Mesenchymal stem cell (in vitro differentiated cells and primary cell): ENCODE data around the gene TSC22D1.
A peak's percentile ranks its signal among the peaks of the same experiment; 100 is the strongest.

Experiments used
- DNase-seq: peaks from one replicate; pipeline ENCODE4 v3.0.0-alpha.2; 2013
- H2AFZ ChIP-seq: one replicate; pipeline ENCODE4 v1.6.1; 2013; ENCODE audit warnings: low read depth, mild to moderate bottlenecking, control low read depth, inconsistent platforms, low read length, moderate library complexity
- H2AK5ac ChIP-seq: 2 replicates; pipeline ENCODE4 v1.6.1; 2013; ENCODE audit warnings: low read length, moderate library complexity, mild to moderate bottlenecking, inconsistent platforms; ENCODE audit not compliant: severe bottlenecking
- H2BK120ac ChIP-seq: one replicate; pipeline ENCODE4 v1.6.1; 2013; ENCODE audit warnings: low read depth, mild to moderate bottlenecking, inconsistent platforms, low read length, moderate library complexity
- H2BK12ac ChIP-seq, 2 experiments: one replicate each; pipeline ENCODE4 v1.6.1; 2013; ENCODE audit warnings: inconsistent platforms in 2 of 2, low read length in 2 of 2, mild to moderate bottlenecking in 2 of 2, moderate library complexity in 2 of 2, control low read depth in 1 of 2
- H2BK15ac ChIP-seq: one replicate; pipeline ENCODE4 v1.6.1; 2013; ENCODE audit warnings: mild to moderate bottlenecking, low read depth, inconsistent platforms; ENCODE audit not compliant: poor library complexity, severe bottlenecking
- H2BK5ac ChIP-seq: 2 replicates; pipeline ENCODE4 v1.6.1; 2013; ENCODE audit warnings: low read depth, mild to moderate bottlenecking, low read length, control low read depth, inconsistent platforms; ENCODE audit not compliant: poor library complexity, severe bottlenecking
- H3K14ac ChIP-seq, 2 experiments: one replicate each; pipeline ENCODE4 v1.6.1; 2013; ENCODE audit warnings: inconsistent platforms in 2 of 2, low read length in 2 of 2, control low read depth in 1 of 2, mild to moderate bottlenecking in 1 of 2, moderate library complexity in 1 of 2
- H3K18ac ChIP-seq, 2 experiments: one replicate each; pipeline ENCODE4 v1.6.1; 2013; ENCODE audit warnings: inconsistent platforms in 2 of 2, low read length in 2 of 2, control low read depth in 1 of 2, low read depth in 1 of 2, mild to moderate bottlenecking in 1 of 2
- H3K23ac ChIP-seq, 2 experiments: one replicate each; pipeline ENCODE4 v1.6.1; 2013; ENCODE audit warnings: inconsistent platforms in 2 of 2, low read length in 2 of 2, mild to moderate bottlenecking in 2 of 2, moderate library complexity in 2 of 2, control low read depth in 1 of 2
- H3K27ac ChIP-seq: 2 replicates; pipeline ENCODE4 v1.5.1; 2013; ENCODE audit warnings: mild to moderate bottlenecking, moderate library complexity, low read length, control low read depth, inconsistent platforms; ENCODE audit not compliant: poor library complexity, severe bottlenecking
- H3K27me3 ChIP-seq, 2 experiments: 2 replicates each; pipeline versions ENCODE4 v1.6.1 to v1.7.0; 2013; ENCODE audit warnings: low read length in 2 of 2, mild to moderate bottlenecking in 2 of 2, moderate library complexity in 2 of 2, control low read depth in 1 of 2, inconsistent platforms in 1 of 2; ENCODE audit not compliant: control insufficient read depth in 1 of 2, insufficient read depth in 1 of 2
- H3K36me3 ChIP-seq, 2 experiments: 2 replicates each; pipeline versions ENCODE4 v1.6.1 to v1.7.0; 2013; ENCODE audit warnings: low read length in 2 of 2, control low read depth in 1 of 2, inconsistent platforms in 1 of 2, low read depth in 1 of 2, mild to moderate bottlenecking in 1 of 2; ENCODE audit not compliant: insufficient read depth in 2 of 2, control insufficient read depth in 1 of 2
- H3K4ac ChIP-seq, 2 experiments: one replicate each; pipeline ENCODE4 v1.6.1; 2013; ENCODE audit warnings: inconsistent platforms in 2 of 2, low read length in 2 of 2, mild to moderate bottlenecking in 2 of 2, moderate library complexity in 2 of 2, control low read depth in 1 of 2, low read depth in 1 of 2
- H3K4me1 ChIP-seq: 2 replicates; pipeline ENCODE4 v1.6.1; 2013; ENCODE audit warnings: low read depth, low read length, control low read depth; ENCODE audit not compliant: control insufficient read depth, insufficient read depth
- H3K4me2 ChIP-seq: 2 replicates; pipeline ENCODE4 v1.6.1; 2013; ENCODE audit warnings: low read length, mild to moderate bottlenecking, inconsistent platforms; ENCODE audit not compliant: poor library complexity, severe bottlenecking
- H3K4me3 ChIP-seq, 2 experiments: 2 replicates each; pipeline versions ENCODE4 v1.5.1 to v1.7.0; 2013; ENCODE audit warnings: low read length in 2 of 2, mild to moderate bottlenecking in 2 of 2, control low read depth in 1 of 2, low read depth in 1 of 2; ENCODE audit not compliant: insufficient read depth in 1 of 2
- H3K79me1 ChIP-seq: replicated peaks from 2 replicates; pipeline ENCODE4 v1.6.1; 2013; ENCODE audit warnings: mild to moderate bottlenecking, control low read depth, low read length, inconsistent platforms; ENCODE audit not compliant: poor library complexity, severe bottlenecking
- H3K9ac ChIP-seq: 2 replicates; pipeline ENCODE4 v1.7.0; 2013; ENCODE audit warnings: mild to moderate bottlenecking, low read length, moderate library complexity
- H3K9me3 ChIP-seq: 2 replicates; pipeline ENCODE4 v1.7.0; 2013; ENCODE audit warnings: mild to moderate bottlenecking, low read length; ENCODE audit not compliant: control insufficient read depth
- H4K8ac ChIP-seq: one replicate; pipeline ENCODE4 v1.6.1; 2013; ENCODE audit warnings: inconsistent platforms, mild to moderate bottlenecking, low read length, moderate library complexity
- H4K91ac ChIP-seq: one replicate; pipeline ENCODE4 v1.6.1; 2013; ENCODE audit warnings: mild to moderate bottlenecking, low read length, inconsistent platforms
- WGBS: methylation state at CpG from one replicate; pipeline ENCODE4 v1.1.7; 2013; ENCODE audit warnings: mixed read lengths; 5-methylcytosine and 5-hydroxymethylcytosine counted together

The TSC22D1 gene

GRCh38 chr13:44416744-44417143 is 159.4 kb downstream of the TSC22D1 start:
- Histone ChIP-seq H3K18ac (no peak overlapping the region), H3K9me3 (no peaks in the 10 kb centered on the region), H2BK120ac (no peak overlapping the region), H4K8ac (no peak overlapping the region), H3K36me3 (no peaks in the 10 kb centered on the region), H3K4ac (no peak overlapping the region), H3K4me1 (peaks cover 14% of the 10 kb centered on the region), H3K14ac (no peak overlapping the region), H3K79me1 (no peaks in the 10 kb centered on the region), H2BK5ac (no peak overlapping the region), H2BK15ac (no peak overlapping the region), H3K4me2 (no peak overlapping the region), H4K91ac (no peak overlapping the region), H3K27ac (no peak overlapping the region), H2BK12ac (no peak overlapping the region), H2AFZ (no peak overlapping the region), H3K4me3 (no peak overlapping the region), H2AK5ac (no peak overlapping the region), H3K23ac (no peak overlapping the region), H3K9ac (no peak overlapping the region), H3K27me3 (peaks cover 0 to 26% of the 10 kb centered on the region in 2 experiments)
- 92% methylated on average over 6 of the region's 6 CpGs for WGBS
- no peak for DNase-seq

DNA sequence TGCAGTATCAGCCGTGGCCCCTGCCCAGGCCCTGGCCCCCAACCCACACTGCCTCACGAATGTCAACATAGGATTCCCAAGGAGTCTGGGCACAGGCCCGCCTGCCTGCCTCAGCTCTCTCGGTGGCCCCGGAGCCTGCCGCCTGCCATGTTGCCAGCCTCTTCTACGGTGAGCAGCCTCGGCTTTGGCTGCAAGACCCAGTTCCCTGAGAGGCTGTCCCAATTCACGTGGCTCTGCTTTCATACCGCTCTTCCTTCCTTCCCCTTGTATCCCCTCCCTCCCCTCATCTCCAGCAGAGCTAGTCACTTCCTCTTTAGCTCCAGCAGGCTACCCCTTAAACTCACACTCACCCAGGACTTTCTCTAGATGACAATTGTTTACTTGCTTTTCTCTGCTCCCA is 159.8 kb downstream of the TSC22D1 start:
- WGBS: 81% methylated on average over 10 of the region's 10 CpGs
- H3K4me2 ChIP-seq: no peak overlapping the region
- no peak for DNase-seq

DNA sequence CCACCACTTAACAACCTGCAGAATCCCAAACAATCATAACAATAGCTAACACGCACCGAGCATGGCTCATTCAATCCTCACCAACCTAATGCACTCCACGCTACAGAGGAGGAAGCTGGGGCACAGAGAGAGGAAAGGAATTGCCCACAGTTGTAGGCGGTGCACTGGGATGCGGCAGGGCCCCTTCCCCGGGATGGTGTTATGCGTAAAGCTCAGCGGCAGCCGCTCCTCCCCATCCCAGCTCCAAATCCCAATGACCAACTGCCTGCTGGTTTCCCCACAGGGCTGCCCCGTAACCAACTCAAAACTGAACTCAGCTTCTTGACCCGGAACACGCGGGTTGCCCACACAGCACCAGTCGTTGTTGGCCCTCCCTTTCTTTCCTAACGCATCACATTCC is 160.3 kb downstream of the TSC22D1 start:
- WGBS: 89% methylated on average over 15 of the region's 15 CpGs
- H2AK5ac ChIP-seq: no peak overlapping the region
- H3K14ac ChIP-seq: no peak overlapping the region
- H3K79me1 ChIP-seq: no peaks in the 10 kb centered on the region
- no peak for DNase-seq
- H3K9ac ChIP-seq: no peak overlapping the region
- no peak overlapping the region for H2BK15ac ChIP-seq
- peaks cover 12% of the 10 kb centered on the region for H3K4me1 ChIP-seq
- H3K9me3 ChIP-seq: no peaks in the 10 kb centered on the region
- no peak overlapping the region for H4K91ac ChIP-seq
- H3K4ac ChIP-seq: no peak overlapping the region
- H3K18ac ChIP-seq: no peak overlapping the region
- no peak overlapping the region for H2BK12ac ChIP-seq
- H3K4me2 ChIP-seq: no peak overlapping the region
- H3K27ac ChIP-seq: no peak overlapping the region
- H2BK5ac ChIP-seq: no peak overlapping the region
- no peak overlapping the region for H4K8ac ChIP-seq
- H2BK120ac ChIP-seq: no peak overlapping the region
- peaks cover 0 to 21% of the 10 kb centered on the region in 2 experiments for H3K27me3 ChIP-seq
- H2AFZ ChIP-seq: no peak overlapping the region
- H3K36me3 ChIP-seq: no peaks in the 10 kb centered on the region
- H3K23ac ChIP-seq: no peak overlapping the region
- H3K4me3 ChIP-seq: no peak overlapping the region

More for the DNA sequence above, 159.8 kb downstream of the TSC22D1 start:
- H3K36me3 ChIP-seq: no peaks in the 10 kb centered on the region
- no peak overlapping the region for H2BK120ac ChIP-seq
- peaks cover 0 to 22% of the 10 kb centered on the region in 2 experiments for H3K27me3 ChIP-seq
- no peak overlapping the region for H3K23ac ChIP-seq
- peak overlapping the region in 1 of 2 experiments; percentile 15 for H3K4ac ChIP-seq
- peak overlapping the region in 1 of 2 experiments; percentile 38 for H3K18ac ChIP-seq
- peaks cover 14% of the 10 kb centered on the region for H3K4me1 ChIP-seq
- H3K14ac ChIP-seq: peak overlapping the region in 1 of 2 experiments; percentile 26
- H3K27ac ChIP-seq: no peak overlapping the region
- no peak overlapping the region for H3K9ac ChIP-seq
- no peak overlapping the region for H4K91ac ChIP-seq
- no peak overlapping the region for H2BK5ac ChIP-seq
- no peaks in the 10 kb centered on the region for H3K9me3 ChIP-seq
- H4K8ac ChIP-seq: no peak overlapping the region
- no peak overlapping the region for H2AFZ ChIP-seq
- no peak overlapping the region for H2AK5ac ChIP-seq
- H2BK15ac ChIP-seq: no peak overlapping the region
- no peak overlapping the region for H3K4me3 ChIP-seq
- no peaks in the 10 kb centered on the region for H3K79me1 ChIP-seq
- no peak overlapping the region for H2BK12ac ChIP-seq

DNA sequence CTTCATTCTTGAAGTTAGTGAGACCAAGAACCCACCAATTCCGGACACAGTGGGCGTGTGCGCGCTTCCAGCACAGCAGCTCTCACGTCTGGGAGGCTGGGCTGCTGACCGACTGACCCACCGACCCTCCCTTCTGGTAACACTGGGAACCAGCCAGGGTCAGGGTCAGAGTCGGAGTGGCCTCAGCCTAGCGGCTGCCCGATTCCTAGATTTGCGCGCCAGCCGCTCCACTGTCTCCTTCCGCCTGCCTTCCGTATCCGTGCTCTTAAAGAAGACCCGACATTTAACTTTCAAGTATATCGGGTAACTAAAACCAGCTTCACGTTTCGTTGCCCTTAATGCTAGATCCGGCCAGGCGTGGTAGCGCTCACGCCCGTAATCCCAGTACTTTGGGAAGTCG is 161.4 kb downstream of the TSC22D1 start:
- H3K79me1 ChIP-seq: no peaks in the 10 kb centered on the region
- no peak overlapping the region for H2BK15ac ChIP-seq
- DNase-seq: no peak
- no peak overlapping the region for H3K9ac ChIP-seq
- no peak overlapping the region for H3K4me2 ChIP-seq
- H3K27me3 ChIP-seq: peaks cover 0 to 25% of the 10 kb centered on the region in 2 experiments
- WGBS: 97% methylated on average over 26 of the region's 26 CpGs
- H3K23ac ChIP-seq: no peak overlapping the region
- H4K91ac ChIP-seq: no peak overlapping the region
- H2AFZ ChIP-seq: no peak overlapping the region
- H3K36me3 ChIP-seq: no peaks in the 10 kb centered on the region
- H3K18ac ChIP-seq: no peak overlapping the region
- no peak overlapping the region for H2BK12ac ChIP-seq
- H3K14ac ChIP-seq: no peak overlapping the region
- H4K8ac ChIP-seq: no peak overlapping the region
- H2BK5ac ChIP-seq: no peak overlapping the region
- H3K9me3 ChIP-seq: no peaks in the 10 kb centered on the region
- no peak overlapping the region for H3K27ac ChIP-seq
- peaks cover 8% of the 10 kb centered on the region for H3K4me1 ChIP-seq
- H2AK5ac ChIP-seq: no peak overlapping the region
- no peak overlapping the region for H3K4me3 ChIP-seq
- H2BK120ac ChIP-seq: no peak overlapping the region
- H3K4ac ChIP-seq: no peak overlapping the region
